SU-DHL-6 (cell line): ENCODE data around the gene AFF3.

Source experiments
- H2AFZ ChIP-seq: fragments of 200-600 bp; sonication (generic); 2 replicates; pipeline ENCODE4 v1.6.1; 2014; ENCODE audit warnings: low read depth, mild to moderate bottlenecking, moderate library complexity, mixed read lengths, antibody characterized with exemption, low read length; ENCODE audit not compliant: severe bottlenecking
- H3F3A ChIP-seq: fragments of 200-600 bp; shearing (Covaris generic); 2 replicates; pipeline ENCODE4 v1.6.0; 2016; ENCODE audit warnings: antibody characterized with exemption, mild to moderate bottlenecking; ENCODE audit not compliant: insufficient read depth
- H3K27ac ChIP-seq: fragments of 200-600 bp; sonication (generic); 2 replicates; pipeline ENCODE4 v1.5.1; 2016; ENCODE audit warnings: low read depth, mild to moderate bottlenecking, low read length, moderate library complexity, mixed read lengths
- H3K27me3 ChIP-seq: fragments of 200-600 bp; sonication (generic), shearing (Covaris generic); 2 replicates; pipeline ENCODE4 v1.6.0; 2014; ENCODE audit warnings: mild to moderate bottlenecking, low read length
- H3K36me3 ChIP-seq: fragments of 200-600 bp; sonication (generic); 2 replicates; pipeline ENCODE4 v1.6.1; 2014; ENCODE audit warnings: mild to moderate bottlenecking, low read length, mixed read lengths
- H3K4me2 ChIP-seq: fragments of 300-600, 200-600 bp; shearing (Covaris generic), sonication (generic); 2 replicates; pipeline ENCODE4 v1.6.0; 2014; ENCODE audit warnings: low read length, low read depth, mild to moderate bottlenecking; ENCODE audit not compliant: poor library complexity, severe bottlenecking
- H3K4me3 ChIP-seq: fragments of 200-600 bp; sonication (generic); 2 replicates; pipeline ENCODE4 v1.5.1; 2014; ENCODE audit warnings: antibody characterized with exemption, low read length, mild to moderate bottlenecking, mixed read lengths; ENCODE audit not compliant: insufficient read depth, poor library complexity, severe bottlenecking
- H3K79me2 ChIP-seq: fragments of 200-600 bp; sonication (generic); 2 replicates; pipeline ENCODE4 v1.6.1; 2014; ENCODE audit warnings: mild to moderate bottlenecking, low read length, moderate library complexity; ENCODE audit not compliant: insufficient read depth
- H3K9ac ChIP-seq: fragments of 200-600 bp; sonication (generic); 2 replicates; pipeline ENCODE4 v1.7.0; 2014; ENCODE audit warnings: mild to moderate bottlenecking, low read length
- H3K9me2 ChIP-seq: fragments of 200-600 bp; sonication (generic); replicated peaks from 2 replicates; pipeline ENCODE4 v1.6.1; 2014; ENCODE audit warnings: low read length; ENCODE audit not compliant: insufficient read depth
- H3K9me3 ChIP-seq: fragments of 200-600 bp; sonication (generic); 2 replicates; pipeline ENCODE4 v1.6.1; 2014; ENCODE audit warnings: low read length, mixed read lengths; ENCODE audit not compliant: insufficient read depth
- H4K20me1 ChIP-seq: fragments of 200-600 bp; sonication (generic); 2 replicates; pipeline ENCODE4 v1.6.1; 2014; ENCODE audit warnings: low read depth, mild to moderate bottlenecking, antibody characterized with exemption, low read length, moderate library complexity, mixed read lengths
- CTCF ChIP-seq: fragments of 200-600 bp; sonication (generic); IDR thresholded peaks from one replicate; pipeline ENCODE4 v1.5.1; 2017; ENCODE audit warnings: antibody characterized with exemption, mild to moderate bottlenecking, low read length, moderate library complexity; ENCODE audit not compliant: insufficient read depth, poor library complexity, severe bottlenecking
- EZH2phosphoT487 ChIP-seq: fragments of 200-600 bp; sonication (generic), shearing (Covaris generic); conservative IDR thresholded peaks from 2 replicates; pipeline ENCODE4 v1.6.1; 2018; ENCODE audit warnings: mild to moderate bottlenecking, antibody characterized with exemption, low read length, moderate library complexity, mixed read lengths

Gene AFF3

GRCh38 chr2:100141906-100142305, 484 bp downstream of the AFF3 start:
- peak overlapping the region; percentile 87 for H3K4me3 ChIP-seq
- peak overlapping the region; percentile 32 for H2AFZ ChIP-seq
- no peaks in the 10 kb centered on the region for H3K9me3 ChIP-seq
- no peaks in the 10 kb centered on the region for H3K27me3 ChIP-seq
- peak overlapping the region; percentile 80 for H3K4me2 ChIP-seq
- H3K36me3 ChIP-seq = no peaks in the 10 kb centered on the region; the same call in 1 of the 2 replicates
- H3K79me2 ChIP-seq = peaks cover 52% of the 10 kb centered on the region
- H4K20me1 ChIP-seq = 0 out of 2 replicates have a peak, but pooled peaks cover 2% of the 10 kb centered on the region
- no peaks in the 10 kb centered on the region for H3K9me2 ChIP-seq
- H3K9ac ChIP-seq = peak overlapping the region; percentile 91
- no peak for TF ChIP-seq CTCF
- TF ChIP-seq EZH2phosphoT487 = no peak
- H3F3A ChIP-seq = peaks cover 3% of the 10 kb centered on the region; the same call in 1 of the 2 replicates
- H3K27ac ChIP-seq = peak overlapping the region; percentile 92

- Histone ChIP-seq H3F3A (peaks cover 3% of the 10 kb centered on the region; the same call in 1 of the 2 replicates), H3K4me2 (peak overlapping the region; percentile 80), H3K9ac (peak overlapping the region; percentile 91), H3K27me3 (no peaks in the 10 kb centered on the region), H3K9me3 (no peaks in the 10 kb centered on the region), H3K36me3 (no peaks in the 10 kb centered on the region; the same call in 1 of the 2 replicates), H4K20me1 (0 out of 2 replicates have a peak, but pooled peaks cover 2% of the 10 kb centered on the region), H3K79me2 (peaks cover 52% of the 10 kb centered on the region), H3K27ac (peak overlapping the region; percentile 92), H3K9me2 (no peaks in the 10 kb centered on the region), H3K4me3 (peak overlapping the region; percentile 87), H2AFZ (no peak overlapping the region)
- TF ChIP-seq EZH2phosphoT487 (no peak), CTCF (no peak)
These were observed 1.8 kb downstream of the AFF3 start for GRCh38 chr2:100140582-100140981.

- Histone ChIP-seq H3K9ac (no peak overlapping the region), H3K4me3 (no peak overlapping the region)
These were observed 4.4 kb downstream of the AFF3 start for GRCh38 chr2:100137866-100138570.

More at GRCh38 chr2:100137866-100138570, 4.4 kb downstream of the AFF3 start:
- Histone ChIP-seq H3F3A (peaks cover 3% of the 10 kb centered on the region; the same call in 1 of the 2 replicates), H3K36me3 (no peaks in the 10 kb centered on the region; the same call in 1 of the 2 replicates), H3K79me2 (peaks cover 67% of the 10 kb centered on the region), H3K9me3 (no peaks in the 10 kb centered on the region), H3K9me2 (no peaks in the 10 kb centered on the region), H4K20me1 (0 out of 2 replicates have a peak, but pooled peaks cover 2% of the 10 kb centered on the region), H3K27me3 (no peaks in the 10 kb centered on the region), H3K4me2 (no peak overlapping the region), H3K27ac (no peak overlapping the region), H2AFZ (no peak overlapping the region)
- TF ChIP-seq CTCF (no peak), EZH2phosphoT487 (no peak)
